ENCODE measurements around the gene CCDC33. TPM values are rescaled to one million over a fixed set of nuclear protein-coding genes. Genes with fewer than 3 reads are reported as not detected.

The CCDC33 gene
- total RNA-seq, 4 donors from 2014 or later, result 1.4 to 2.8 (median 1.7) TPM

DNA sequence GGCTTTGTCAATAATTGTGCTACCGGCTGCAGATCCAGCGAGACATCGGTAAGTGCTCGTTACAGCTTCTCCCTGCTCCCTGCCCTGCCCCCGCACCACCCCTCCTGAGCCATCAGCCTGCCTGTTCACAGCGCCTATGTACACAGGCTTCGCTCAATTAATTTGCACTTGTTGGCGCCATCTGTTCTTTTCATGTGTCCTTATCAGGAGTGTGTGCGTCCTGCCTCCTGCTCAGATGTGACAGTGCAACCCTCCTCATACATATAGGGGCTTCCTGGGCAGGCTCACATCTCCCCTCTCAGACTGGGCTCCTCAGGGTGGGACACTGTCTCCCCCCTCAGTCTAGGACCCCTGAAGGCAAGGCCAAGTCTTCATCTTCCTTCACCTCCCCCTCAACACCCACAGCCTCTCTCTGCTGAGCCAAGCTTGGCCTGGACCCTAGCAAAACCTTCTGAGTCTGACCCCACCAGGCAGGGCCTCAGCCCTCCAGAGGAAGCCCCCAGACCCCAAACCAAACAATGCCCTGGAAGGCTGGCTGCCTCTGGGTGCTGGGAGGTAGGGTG, 76.4 kb downstream of the CCDC33 start:
- intact Hi-C loops (cut with DNase I; ENCODE audit: low total_unique reads), result no loop called here
- Histone ChIP-seq H3K9me3 (no peaks in the 10 kb centered on the region), H3K4me3 (no peak overlapping the region), H3K27me3 (no peaks in the 10 kb centered on the region), H3K36me3 (no peaks in the 10 kb centered on the region), H3K27ac (no peak overlapping the region), H3K4me1 (peaks cover 0 to 3% of the 10 kb centered on the region in 2 donors)
- no peak for TF ChIP-seq POLR2A (IDR thresholded peaks at IDR 0.05)
- TF ChIP-seq, protein P1, sequence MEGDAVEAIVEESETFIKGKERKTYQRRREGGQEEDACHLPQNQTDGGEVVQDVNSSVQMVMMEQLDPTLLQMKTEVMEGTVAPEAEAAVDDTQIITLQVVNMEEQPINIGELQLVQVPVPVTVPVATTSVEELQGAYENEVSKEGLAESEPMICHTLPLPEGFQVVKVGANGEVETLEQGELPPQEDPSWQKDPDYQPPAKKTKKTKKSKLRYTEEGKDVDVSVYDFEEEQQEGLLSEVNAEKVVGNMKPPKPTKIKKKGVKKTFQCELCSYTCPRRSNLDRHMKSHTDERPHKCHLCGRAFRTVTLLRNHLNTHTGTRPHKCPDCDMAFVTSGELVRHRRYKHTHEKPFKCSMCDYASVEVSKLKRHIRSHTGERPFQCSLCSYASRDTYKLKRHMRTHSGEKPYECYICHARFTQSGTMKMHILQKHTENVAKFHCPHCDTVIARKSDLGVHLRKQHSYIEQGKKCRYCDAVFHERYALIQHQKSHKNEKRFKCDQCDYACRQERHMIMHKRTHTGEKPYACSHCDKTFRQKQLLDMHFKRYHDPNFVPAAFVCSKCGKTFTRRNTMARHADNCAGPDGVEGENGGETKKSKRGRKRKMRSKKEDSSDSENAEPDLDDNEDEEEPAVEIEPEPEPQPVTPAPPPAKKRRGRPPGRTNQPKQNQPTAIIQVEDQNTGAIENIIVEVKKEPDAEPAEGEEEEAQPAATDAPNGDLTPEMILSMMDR (IDR thresholded peaks at IDR 0.05), result no peak
- no peak for DNase-seq

DNA sequence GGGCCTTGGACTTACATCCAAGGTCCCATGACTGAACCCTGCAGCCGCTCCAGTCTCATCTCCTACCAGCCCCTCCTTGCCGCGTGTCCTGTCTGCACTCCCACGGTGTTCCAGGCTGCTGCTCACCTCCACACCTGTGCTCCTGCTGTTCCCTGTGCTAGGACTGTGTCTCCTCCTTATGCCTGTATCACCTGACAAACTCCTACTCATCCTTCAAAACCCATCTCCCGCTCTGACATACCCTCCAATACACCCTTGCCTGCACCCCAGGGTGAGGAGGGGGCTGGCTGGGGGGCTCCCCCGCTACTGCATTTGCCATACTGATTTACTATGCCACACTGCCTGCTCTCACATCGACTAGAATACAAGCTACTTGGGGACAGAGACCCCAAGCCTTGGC, 77.8 kb downstream of the CCDC33 start:
- Histone ChIP-seq H3K27me3 (no peaks in the 10 kb centered on the region), H3K9me3 (no peaks in the 10 kb centered on the region), H3K4me3 (no peak overlapping the region), H3K36me3 (no peaks in the 10 kb centered on the region), H3K27ac (no peak overlapping the region), H3K4me1 (peaks cover 0 to 15% of the 10 kb centered on the region in 2 donors)
- DNase-seq, result no peak
- intact Hi-C loops (cut with DNase I; ENCODE audit: low total_unique reads), result no loop called here
- no peak for TF ChIP-seq POLR2A (IDR thresholded peaks at IDR 0.05)
- TF ChIP-seq, protein P1 (IDR thresholded peaks at IDR 0.05), result no peak

DNA sequence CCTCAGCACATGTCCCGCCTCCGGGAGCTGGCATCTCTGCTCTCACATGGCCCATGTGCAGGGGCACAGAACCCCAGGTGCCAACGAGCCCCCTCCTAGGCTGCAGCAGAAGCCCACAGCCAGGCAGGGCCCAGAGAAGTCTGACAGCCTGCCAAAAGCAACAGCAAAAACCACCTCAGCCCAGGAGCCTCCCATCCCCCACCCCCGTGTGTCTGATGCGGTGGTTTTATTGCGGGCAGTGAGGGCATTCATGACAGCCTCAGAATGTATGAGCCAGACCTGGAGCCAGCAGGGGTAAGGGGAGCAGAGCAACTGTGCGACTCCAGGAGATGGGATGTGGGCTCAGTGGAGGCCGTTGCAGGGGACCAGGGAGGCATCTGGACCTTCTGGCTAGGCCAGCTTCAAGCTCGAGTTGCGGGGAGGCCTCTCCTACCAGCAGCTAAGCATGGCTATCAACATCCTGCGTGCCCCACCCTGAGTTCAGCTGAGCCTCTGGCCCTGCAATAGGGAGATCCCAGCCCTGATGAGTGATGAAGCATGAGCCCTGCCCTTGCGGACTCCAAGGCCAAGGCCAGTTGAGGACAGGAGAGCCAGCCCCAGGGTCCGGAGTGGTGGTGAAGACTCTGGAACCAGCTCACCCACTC, 78.8 kb downstream of the CCDC33 start:
- no peaks in the 10 kb centered on the region for H3K36me3 ChIP-seq
- H3K27me3 ChIP-seq, result no peaks in the 10 kb centered on the region
- H3K9me3 ChIP-seq, result no peaks in the 10 kb centered on the region
- intact Hi-C loops (cut with DNase I; ENCODE audit: low total_unique reads), result no loop called here
- no peak for DNase-seq
- no peak overlapping the region for H3K4me3 ChIP-seq
- H3K27ac ChIP-seq, result no peak overlapping the region
- TF ChIP-seq POLR2A (IDR thresholded peaks at IDR 0.05), result no peak
- TF ChIP-seq, protein P1 (IDR thresholded peaks at IDR 0.05), result no peak
- peaks cover 0 to 15% of the 10 kb centered on the region in 2 donors for H3K4me1 ChIP-seq

DNA sequence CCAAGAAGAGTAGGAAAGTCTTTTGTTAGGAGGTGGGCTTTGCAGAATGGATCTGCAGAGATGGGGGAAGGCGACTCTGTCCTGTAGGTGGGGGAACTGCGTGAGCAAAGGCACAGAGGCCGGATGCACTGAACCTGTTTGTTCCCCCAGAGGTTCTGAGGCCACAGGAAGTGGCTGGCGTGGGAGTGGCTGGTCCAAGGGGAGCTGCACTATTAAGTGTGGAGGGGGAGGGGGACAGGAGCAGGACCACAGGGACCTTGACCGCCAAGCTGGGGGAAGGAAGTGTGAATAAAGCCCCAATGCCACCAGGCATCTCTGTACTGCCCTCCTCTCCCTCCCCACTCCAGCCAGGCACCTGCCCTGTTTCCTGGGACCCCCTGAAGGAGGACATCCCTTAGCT, 79.5 kb downstream of the CCDC33 start:
- Histone ChIP-seq H3K9me3 (no peaks in the 10 kb centered on the region), H3K27me3 (no peaks in the 10 kb centered on the region), H3K4me1 (peaks cover 0 to 15% of the 10 kb centered on the region in 2 donors), H3K27ac (no peak overlapping the region), H3K36me3 (no peaks in the 10 kb centered on the region), H3K4me3 (no peak overlapping the region)
- intact Hi-C loops (cut with DNase I; ENCODE audit: low total_unique reads), result no loop called here
- no peak for TF ChIP-seq POLR2A (IDR thresholded peaks at IDR 0.05)
- TF ChIP-seq, protein P1 (IDR thresholded peaks at IDR 0.05), result no peak
- DNase-seq, result no peak

DNA sequence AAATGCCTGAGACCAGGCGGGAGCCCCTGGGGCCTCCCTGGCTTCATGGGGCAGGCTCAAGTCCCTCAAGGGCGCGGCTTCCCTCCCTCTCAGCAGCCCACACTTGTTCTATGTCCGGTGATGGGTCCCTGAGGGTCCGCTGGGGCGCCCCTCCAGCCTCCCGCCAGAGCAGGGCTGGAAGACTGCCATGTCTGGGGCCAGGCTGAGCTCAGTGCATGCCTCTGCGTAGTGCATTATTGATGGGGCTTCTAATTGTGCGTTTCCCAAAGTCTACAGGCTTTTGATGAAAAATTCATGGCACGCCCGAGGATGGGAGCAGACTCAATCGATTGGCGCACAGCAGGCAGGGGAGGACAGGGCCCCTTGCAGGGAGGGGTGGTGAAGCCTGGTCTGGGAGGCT, 80.0 kb downstream of the CCDC33 start:
- no peak for DNase-seq
- peaks cover 0 to 15% of the 10 kb centered on the region in 2 donors for H3K4me1 ChIP-seq
- no peak overlapping the region for H3K4me3 ChIP-seq
- no peaks in the 10 kb centered on the region for H3K9me3 ChIP-seq
- H3K27me3 ChIP-seq, result no peaks in the 10 kb centered on the region
- no peaks in the 10 kb centered on the region for H3K36me3 ChIP-seq
- TF ChIP-seq, protein P1 (IDR thresholded peaks at IDR 0.05), result no peak
- no peak for TF ChIP-seq POLR2A (IDR thresholded peaks at IDR 0.05)
- H3K27ac ChIP-seq, result no peak overlapping the region
- intact Hi-C loops (cut with DNase I; ENCODE audit: low total_unique reads), result no loop called here

Measured in uterus (tissue), 4 donors.